Measurements from ENCODE around the gene ERC2.

Gene ERC2

GRCh38 chr3:56424336-56424735, 43.9 kb downstream of the ERC2 start:
- DNase-seq = no peak

DNA sequence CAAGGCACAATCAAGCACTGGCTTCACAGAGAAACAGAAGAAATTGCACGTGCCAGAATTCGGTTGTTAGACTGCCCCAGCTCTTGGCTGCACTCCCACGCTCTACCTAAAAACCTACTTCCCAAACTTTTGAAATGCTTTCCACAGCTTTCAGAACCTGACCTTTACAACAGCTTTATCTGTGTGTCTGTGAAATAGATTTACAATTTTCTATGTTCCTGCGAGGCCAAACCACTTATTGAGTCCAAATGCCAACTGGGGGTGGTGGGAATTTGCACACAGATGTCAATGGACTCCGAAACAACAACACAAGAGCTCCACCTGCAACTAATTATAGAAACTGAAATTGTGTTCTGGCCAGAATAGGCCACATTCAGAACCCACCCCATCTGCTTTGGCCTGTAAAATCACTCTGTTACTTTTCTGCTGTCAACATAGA, 44.6 kb downstream of the ERC2 start:
- DNase-seq = no peak

DNA sequence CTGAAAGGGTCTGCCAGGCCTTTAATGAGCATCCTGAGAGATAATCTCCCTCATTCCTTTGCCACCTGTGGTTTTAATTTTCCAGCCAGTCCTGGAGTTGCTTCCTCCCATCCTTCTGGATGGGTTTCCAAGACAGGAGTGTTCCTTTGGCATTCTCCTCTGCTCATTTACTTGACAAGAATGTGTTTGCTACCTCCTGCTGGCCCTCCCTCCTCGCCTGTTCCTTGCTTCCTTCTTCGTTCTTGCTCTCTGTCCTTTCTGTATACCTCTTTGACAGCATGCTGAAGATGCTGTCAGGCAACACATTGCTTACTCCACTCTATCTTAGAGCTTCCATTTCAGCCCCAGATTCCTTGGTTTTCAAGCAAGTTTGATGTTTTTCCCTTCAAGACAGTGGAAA, 46.0 kb downstream of the ERC2 start:
- DNase-seq = no peak

GRCh38 chr3:56421205-56421604, 47.1 kb downstream of the ERC2 start:
- DNase-seq = peak in 1 of 2 donors; percentile 4

DNA sequence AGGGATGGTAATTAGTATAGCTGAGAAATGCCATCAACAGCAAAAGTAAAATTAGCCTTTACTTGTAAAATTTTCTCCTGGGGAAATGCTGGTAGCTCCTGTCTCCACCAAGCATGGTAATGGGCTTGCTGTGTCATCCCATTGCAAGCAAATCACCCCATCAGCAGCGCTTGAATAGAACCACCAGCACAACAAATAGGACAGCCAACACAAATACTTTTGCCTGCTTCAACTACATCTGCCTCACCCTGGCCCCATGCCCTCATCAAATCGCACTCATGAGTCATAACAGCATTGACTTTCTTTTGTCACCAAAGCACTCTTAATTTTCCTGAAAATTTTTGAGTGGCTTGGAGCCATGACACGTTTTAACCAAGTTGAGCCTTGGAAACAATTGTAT, 52.6 kb downstream of the ERC2 start:
- no peak for DNase-seq

- no peak for DNase-seq
Observed at GRCh38 chr3:56413911-56414310, 54.4 kb downstream of the ERC2 start.

GRCh38 chr3:56411166-56411565, 57.1 kb downstream of the ERC2 start:
- DNase-seq = no peak

GRCh38 chr3:56410576-56410975, 57.7 kb downstream of the ERC2 start:
- no peak for DNase-seq

DNA sequence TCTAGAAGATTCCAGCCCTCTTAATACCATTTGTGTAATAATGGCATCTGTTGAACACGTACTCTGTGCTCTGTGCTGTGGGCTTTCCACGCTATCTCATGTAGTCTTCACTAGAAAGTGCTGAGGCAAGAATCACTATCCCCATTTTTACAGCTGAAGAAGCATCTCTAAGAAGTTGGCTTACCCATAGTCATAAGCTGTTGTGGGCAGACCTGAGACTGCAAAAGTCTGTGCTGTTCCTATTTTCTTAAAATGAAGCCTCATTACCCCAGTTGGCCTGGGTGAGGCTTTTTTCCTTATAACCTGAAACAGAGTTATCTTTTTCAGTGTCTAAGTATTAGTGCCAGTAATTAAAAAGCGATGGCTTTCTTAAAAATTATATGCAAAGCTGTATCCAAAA, 58.5 kb downstream of the ERC2 start:
- no peak for DNase-seq

GRCh38 chr3:56408761-56409196, 59.5 kb downstream of the ERC2 start:
- no peak for DNase-seq

- DNase-seq = no peak
Observed at GRCh38 chr3:56406826-56407515, 61.3 kb downstream of the ERC2 start.

GRCh38 chr3:56404884-56405283, 63.4 kb downstream of the ERC2 start:
- no peak for DNase-seq

GRCh38 chr3:56398659-56399058, 69.6 kb downstream of the ERC2 start:
- DNase-seq = no peak

GRCh38 chr3:56397798-56398197, 70.5 kb downstream of the ERC2 start:
- no peak for DNase-seq

GRCh38 chr3:56389183-56389830, 79.0 kb downstream of the ERC2 start:
- DNase-seq = peak in 1 of 2 donors; percentile 1

- no peak for DNase-seq
Observed at GRCh38 chr3:56383092-56383491, 85.2 kb downstream of the ERC2 start.

DNA sequence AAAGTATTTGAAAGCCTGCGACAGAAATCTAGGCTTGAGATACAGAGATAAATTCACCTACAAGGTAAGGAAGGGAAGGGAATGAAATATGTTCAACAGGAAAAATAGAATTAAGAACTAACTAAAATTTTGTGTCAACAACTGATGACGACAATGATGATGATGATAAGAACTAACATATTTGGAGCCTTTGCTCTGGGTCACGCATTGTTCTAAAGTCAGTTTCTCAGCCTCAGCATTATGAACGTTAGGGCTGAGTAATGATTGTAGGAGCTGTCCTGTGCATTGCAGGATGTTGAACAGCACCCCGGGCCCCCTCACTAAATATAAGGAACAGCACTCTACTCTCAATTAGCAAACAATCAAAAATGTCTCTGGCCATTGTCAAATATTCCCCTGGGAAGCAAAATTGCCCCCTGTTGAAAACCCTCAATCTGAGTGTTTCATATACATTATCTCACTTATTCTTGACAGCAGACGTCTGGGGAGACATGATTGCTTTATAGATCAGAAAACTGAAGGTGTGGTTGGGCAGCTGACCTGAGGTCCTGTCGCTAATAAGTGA, 88.5 kb downstream of the ERC2 start:
- DNase-seq = no peak

DNA sequence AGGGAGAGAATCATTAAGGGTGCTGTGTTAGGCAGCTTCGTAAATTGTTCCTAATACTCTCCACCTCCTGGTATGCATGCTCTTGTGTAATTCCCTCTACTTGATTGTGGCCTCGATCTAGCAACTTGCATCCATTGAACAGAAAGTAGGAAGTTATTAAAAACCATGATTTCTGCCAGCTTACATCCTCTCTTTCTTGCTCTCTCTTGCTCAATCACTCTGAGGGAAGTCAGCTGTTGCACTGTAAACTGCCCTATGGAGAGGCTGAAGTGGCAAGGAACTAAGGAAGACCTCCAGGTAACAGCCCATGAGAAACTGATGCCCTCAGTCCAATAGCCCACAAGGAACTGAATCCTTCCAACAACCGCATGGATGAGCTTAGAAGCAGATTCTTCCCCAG, 92.6 kb downstream of the ERC2 start:
- no peak for DNase-seq

GRCh38 chr3:56373386-56373785, 94.9 kb downstream of the ERC2 start:
- no peak for DNase-seq

DNA sequence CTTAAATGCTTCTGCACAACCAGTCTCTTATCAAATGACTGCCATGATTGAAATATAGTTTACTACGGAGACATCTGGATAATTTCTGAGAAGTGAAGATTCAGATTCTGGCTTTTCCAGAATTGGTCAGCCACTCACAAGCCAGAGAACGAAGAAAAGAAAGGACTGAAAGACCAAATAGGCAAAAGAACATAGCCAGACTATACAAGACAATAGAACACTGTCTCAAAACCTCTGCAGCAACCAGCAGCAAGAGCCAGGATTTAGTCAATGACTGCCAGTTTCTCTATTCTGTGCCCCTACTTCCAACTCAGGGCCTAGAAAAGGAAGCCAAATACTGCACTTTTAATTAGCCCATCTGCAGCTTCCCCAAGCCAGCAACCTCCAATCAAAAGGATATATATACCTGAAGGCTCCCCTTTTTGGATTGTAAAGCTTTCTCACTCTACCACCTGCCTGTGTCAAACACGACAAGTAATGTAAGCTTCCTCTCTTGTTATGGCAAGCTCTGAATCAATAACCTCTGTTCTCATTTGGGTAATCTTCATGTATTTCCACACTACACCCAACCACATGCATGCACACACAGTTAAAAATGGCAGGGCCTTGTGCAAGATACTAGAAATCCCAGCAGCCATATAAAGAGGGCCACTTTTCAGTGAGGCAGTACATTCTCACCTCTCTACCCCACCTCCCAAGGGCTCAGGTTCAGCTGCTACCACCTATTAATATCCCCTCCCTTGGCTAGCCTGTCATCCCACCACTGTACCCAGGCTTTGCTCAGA, 97.1 kb downstream of the ERC2 start:
- no peak for DNase-seq

DNA sequence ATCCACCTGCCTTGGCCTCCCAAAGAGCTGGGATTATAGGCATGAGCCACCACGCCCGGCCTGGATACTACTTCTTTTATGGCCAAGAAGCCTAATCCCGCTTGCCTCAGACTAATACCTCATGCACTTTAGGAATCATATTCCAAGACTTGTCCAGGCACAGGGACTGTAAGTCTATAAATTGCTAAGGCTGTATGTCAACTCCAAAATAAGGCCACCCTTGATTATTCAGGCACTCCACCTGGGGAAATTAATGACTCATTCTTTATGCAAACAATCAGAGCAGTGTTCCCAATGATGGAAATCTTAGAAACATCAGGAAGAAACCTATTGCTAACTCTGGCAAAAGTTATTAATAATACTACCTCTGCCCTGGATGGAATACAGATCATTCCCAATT, 98.4 kb downstream of the ERC2 start:
- DNase-seq = no peak

DNA sequence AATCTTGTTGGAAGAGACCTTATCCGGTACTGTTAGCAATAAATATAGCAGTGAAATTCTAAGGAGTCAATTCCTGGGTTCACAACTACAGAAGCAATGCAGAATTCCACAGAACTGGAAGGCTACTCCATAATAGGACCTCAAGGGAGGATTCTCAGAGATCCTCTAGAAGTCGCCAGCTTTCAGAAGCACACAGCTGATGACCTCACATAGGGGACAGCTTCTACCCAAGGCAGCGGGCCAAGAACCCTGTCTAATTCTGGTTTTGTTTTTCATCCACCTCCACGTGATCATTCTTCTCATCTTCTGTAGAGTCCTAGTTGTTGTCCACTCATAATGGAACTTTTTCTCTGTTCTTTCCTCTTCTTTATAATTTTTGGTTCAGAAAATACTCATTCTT, 99.4 kb downstream of the ERC2 start:
- DNase-seq = no peak

GRCh38 chr3:56366641-56367162, 101.6 kb downstream of the ERC2 start:
- no peak for DNase-seq

All from stimulated activated CD4-positive, alpha-beta T cell treated with anti-CD3 and anti-CD28 coated beads, Interleukin-2, amount 100 ng/mL, for 24 hours (primary cell).